Kidney epithelial cell (primary cell): ENCODE results near the gene XAB2. TPM values are rescaled to one million over a fixed set of nuclear protein-coding genes. Genes with fewer than 3 reads are reported as not detected.

Source experiments
- DNase-seq: peaks from one replicate; pipeline ENCODE4 v3.0.0-alpha.2; 2010; ENCODE audit warnings: low read depth
- H3K27me3 ChIP-seq: 2 replicates; pipeline ENCODE4 v1.6.0; 2011; ENCODE audit warnings: low read length; ENCODE audit not compliant: control insufficient read depth, insufficient read depth
- H3K36me3 ChIP-seq: 2 replicates; pipeline ENCODE4 v1.5.1; 2011; ENCODE audit warnings: low read length; ENCODE audit not compliant: control insufficient read depth, insufficient read depth
- H3K4me3 ChIP-seq: 2 replicates; pipeline ENCODE4 v1.5.1; 2011; ENCODE audit warnings: low read depth, mild to moderate bottlenecking, control low read depth, low read length
- total RNA-seq: library from RNA; depleted of rRNA; stranded (reverse); fragments of >200 nt; gene quantifications from 2 replicates; pipeline ENCODE4 v1.2.3, GENCODE V29; 2015
- TF ChIP-seq, protein P1 (sequence below): IDR thresholded peaks from 2 replicates; pipeline ENCODE4 v1.5.1; 2011; ENCODE audit warnings: mild to moderate bottlenecking, moderate library complexity, low read length, control low read depth, inconsistent platforms; ENCODE audit not compliant: insufficient read depth, poor library complexity, severe bottlenecking

XAB2 gene
- total RNA-seq, 1 donor from 2014 or later, result 48.1 TPM

DNA sequence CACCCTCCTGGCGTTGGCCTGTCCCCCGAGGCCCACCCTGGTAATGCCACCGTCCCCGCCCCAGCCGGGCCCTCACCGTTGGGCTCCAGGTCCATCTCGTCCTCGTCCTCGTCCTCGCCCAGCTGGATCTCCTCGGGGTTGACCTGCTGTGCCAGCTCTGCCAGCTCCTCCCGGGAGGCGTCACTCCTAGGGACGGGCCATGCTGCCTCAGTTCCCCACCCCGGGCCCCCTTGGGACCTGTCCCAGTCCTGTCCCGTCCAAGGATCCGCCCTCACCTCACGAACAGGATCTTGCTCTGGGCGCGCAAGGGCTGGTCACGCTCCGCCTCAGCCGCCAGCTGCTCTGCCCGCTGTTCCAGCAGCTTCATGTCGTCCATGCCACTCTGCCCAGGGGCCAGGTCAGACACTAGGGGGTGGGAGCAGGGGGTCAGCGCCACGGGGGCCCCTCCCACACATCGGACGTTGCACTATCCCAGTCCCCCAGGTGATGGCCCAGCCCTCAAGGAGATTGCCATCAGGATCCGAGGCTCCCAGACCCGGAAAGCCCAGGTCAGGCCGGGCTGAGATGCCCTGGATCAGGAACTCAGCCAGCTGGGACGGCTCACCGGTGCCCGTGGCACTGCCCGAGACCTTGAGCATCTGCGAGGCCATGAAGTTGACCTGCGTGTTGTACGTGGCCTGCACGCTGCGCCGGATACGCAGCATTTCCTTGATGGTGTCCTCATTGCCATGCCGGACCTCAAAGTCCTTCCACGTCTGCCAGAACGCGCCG, 9.5 kb downstream of the XAB2 start:
- no peak for DNase-seq
- H3K4me3 ChIP-seq, result no peak overlapping the region
- H3K27me3 ChIP-seq, result no peaks in the 10 kb centered on the region
- TF ChIP-seq, protein P1, sequence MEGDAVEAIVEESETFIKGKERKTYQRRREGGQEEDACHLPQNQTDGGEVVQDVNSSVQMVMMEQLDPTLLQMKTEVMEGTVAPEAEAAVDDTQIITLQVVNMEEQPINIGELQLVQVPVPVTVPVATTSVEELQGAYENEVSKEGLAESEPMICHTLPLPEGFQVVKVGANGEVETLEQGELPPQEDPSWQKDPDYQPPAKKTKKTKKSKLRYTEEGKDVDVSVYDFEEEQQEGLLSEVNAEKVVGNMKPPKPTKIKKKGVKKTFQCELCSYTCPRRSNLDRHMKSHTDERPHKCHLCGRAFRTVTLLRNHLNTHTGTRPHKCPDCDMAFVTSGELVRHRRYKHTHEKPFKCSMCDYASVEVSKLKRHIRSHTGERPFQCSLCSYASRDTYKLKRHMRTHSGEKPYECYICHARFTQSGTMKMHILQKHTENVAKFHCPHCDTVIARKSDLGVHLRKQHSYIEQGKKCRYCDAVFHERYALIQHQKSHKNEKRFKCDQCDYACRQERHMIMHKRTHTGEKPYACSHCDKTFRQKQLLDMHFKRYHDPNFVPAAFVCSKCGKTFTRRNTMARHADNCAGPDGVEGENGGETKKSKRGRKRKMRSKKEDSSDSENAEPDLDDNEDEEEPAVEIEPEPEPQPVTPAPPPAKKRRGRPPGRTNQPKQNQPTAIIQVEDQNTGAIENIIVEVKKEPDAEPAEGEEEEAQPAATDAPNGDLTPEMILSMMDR, result no peak
- H3K36me3 ChIP-seq, result no peaks in the 10 kb centered on the region

DNA sequence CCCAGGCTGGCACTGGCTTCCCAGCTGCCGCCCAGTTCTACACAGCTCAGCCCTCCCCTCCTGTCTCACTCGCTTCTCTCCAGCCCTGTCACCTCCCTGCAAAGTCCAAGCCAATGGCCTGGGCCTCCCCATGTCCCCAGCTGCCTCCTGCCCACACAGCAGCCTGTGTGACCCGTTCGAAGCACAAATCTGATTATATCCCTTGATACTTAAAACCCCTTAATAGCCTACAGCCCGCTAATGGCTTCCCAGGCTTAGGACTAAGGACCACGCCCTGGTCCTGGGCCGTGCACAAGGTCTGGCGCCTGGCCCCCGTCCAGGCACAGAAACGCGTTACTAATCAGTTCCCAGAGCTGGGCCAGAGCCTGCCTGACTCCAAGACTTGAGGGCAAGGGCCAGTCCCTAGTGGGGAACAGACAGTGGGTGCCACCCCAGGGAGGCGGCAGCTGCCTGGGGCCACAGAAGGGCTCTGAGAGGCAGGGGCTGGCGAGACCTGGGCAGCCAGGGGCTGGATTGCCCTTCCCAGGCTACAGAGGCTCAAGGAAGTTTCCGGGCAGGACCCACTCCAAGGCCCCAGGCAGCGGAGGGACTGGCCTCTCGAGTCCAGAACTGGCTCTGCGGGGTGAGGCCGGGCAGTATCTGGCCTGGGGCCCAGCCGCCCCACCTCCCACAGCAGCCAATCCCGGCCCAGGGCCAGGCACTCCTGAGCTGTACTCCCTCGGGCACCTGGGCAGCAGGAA, 10.4 kb downstream of the XAB2 start:
- no peak for DNase-seq
- TF ChIP-seq, protein P1, result no peak
- Histone ChIP-seq H3K27me3 (no peaks in the 10 kb centered on the region), H3K4me3 (no peak overlapping the region), H3K36me3 (no peaks in the 10 kb centered on the region)

DNA sequence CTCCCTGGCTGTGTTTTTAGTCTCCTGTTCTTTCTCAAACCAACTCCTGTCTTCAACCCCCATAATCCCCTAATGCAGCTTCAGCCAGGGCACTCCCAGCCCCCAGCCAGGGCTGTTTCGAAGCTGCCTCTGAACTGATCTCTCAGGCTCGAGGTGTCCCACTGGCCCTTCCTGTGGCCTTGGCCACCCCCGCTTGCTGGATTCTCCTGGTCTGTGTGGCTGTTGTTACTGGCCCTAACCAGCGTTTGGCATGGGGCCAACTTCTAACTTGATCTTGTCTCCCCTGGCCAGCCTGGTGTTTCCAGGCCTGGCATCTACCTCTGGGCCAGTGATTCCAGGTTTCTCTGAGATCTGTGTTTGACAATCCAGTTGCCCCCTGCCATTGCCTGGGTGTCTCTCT, 11.0 kb downstream of the XAB2 start:
- TF ChIP-seq, protein P1, result no peak
- Histone ChIP-seq H3K4me3 (no peak overlapping the region), H3K36me3 (no peaks in the 10 kb centered on the region), H3K27me3 (no peaks in the 10 kb centered on the region)
- no peak for DNase-seq

DNA sequence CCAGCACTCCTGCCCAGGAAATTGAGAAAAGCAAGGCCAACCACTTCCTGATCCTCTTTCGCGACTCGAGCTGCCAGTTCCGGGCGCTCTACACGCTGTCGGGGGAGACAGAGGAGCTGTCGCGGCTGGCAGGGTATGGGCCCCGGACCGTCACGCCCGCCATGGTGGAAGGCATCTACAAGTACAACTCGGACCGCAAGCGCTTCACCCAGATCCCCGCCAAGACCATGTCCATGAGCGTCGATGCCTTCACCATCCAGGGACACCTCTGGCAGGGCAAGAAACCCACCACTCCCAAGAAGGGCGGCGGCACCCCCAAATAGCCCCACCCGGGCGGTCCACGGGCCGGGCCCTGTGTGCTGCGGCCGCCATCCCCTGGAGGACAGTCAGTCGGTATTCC, 11.6 kb downstream of the XAB2 start:
- TF ChIP-seq, protein P1, result no peak
- no peak for DNase-seq
- Histone ChIP-seq H3K27me3 (no peaks in the 10 kb centered on the region), H3K4me3 (no peak overlapping the region), H3K36me3 (no peaks in the 10 kb centered on the region)

DNA sequence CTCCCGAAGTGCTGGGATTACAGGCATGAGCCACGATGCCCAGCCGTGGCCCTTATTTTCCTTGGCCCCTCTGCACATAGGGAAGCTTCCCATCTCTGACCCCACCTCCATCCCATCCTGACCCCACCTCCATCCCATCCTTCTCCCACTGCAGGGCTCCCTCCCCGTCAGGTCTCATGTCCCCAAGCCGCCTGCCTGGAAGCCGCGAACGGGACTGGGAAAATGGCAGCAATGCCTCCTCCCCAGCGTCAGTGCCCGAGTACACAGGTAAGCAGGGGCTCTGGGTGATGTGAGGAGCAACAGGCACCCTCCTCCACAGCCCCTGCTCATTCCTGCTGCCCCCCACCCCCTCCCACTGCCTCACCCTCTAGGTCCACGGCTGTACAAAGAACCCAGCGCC, 12.2 kb downstream of the XAB2 start:
- Histone ChIP-seq H3K27me3 (no peaks in the 10 kb centered on the region), H3K36me3 (no peaks in the 10 kb centered on the region), H3K4me3 (no peak overlapping the region)
- TF ChIP-seq, protein P1, result no peak
- DNase-seq, result no peak
